Fibroblast of peridontal ligament (primary cell): ENCODE results near the gene POLD4.
"Not testable (repeated sequence)": the region's sequence is repeated elsewhere in the genome, so short reads cannot be mapped to it uniquely, and the experiment has no call there.

Experiments used
- DNase-seq: peaks from one replicate; pipeline ENCODE4 v3.0.0-alpha.2; 2010; ENCODE audit errors: extremely low read depth

POLD4 gene

DNA sequence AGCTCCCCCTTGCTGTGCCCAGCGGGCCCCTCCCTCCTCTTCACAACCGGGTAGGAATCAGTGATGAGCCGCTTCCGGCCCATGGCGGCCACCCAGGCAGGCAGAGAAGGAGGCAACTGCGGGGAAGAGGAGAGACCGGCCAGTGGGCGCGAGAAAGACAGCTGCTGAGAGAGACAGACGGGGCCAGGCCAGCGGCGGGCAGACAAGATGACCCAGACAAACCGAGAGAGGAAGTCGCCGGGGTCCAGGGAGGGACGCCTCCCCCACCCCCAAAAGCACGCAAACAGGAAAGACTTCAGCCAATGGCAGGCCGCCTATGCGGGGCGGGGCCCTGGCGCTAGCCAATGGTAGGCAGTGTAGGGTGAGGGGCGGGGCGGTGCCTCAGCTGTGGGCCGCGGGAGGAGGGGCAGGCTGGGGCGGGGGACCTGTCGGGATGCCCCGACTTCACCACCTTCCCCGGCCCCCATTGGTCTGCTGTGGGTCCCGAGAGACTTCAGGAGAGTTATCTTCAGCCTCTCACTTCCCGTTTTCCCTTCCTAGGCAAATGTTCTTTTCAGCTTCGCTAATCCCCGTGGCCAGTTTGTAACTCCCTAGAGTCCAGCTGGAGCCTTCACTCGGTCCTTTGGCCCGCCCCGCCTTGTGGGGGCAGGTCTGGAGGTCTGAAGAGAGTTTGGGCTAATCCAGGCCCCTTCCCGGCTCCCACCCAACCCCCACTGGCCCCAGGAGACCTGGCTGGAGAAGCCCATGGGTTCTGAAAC is at the start of gene POLD4:
Gene POLD4, minus strand, starts transcription at position 230 of the 758 bp plus-strand sequence. Its CDS starts 147 bp downstream, at position 83.
- DNase-seq, result peak; percentile 84

DNA sequence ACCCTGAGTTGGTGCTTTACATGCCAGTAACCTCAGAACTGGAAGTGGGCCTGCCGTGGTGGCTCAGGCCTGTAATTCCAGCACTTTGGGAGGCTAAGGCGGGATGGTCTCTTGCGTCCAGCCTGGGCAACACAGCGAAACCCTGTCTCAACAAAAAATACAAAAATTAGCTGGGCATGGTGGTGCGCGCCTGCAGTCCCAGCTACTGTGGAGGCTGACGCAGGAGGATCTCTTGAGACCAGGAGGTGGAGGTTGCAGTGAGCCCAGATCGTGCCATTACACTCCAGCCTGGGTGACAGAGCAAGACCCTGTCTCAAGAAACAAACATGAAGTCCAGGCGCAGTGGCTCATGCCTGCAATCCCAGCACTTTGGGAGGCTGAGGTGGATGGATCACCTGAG is 49.7 kb upstream of the POLD4 start:
- DNase-seq, result not testable (repeated sequence)

DNA sequence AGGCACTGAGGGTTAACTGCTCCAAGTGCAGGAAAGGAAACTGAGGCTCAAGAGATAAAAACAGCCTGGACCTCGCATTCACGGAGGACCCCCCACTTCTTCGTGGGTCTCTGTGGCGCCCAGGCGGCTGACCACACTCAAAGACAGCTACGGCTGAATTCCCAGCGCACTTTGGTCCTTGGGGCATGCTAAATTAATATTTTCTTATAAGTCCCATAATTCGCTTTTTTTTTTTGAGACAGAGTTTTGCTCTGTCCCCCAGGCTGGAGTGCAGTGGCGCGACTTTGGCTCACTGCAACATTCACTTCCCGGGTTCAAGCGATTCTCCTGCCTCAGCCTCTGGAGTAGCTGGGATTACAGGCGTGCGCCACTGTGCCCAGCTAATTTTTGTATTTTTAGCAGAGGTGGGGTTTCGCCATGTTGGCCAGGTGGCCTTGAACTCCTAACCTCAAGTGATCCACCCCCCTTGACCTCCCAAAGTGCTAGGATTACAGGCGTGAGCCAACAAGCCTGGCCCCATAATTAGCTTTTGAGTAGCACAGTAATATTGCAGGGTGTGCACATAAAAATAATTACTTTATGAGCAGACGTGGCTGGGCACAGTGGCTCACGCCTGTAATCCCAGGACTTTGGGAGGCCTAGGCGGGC is 49.0 kb upstream of the POLD4 start:
- not testable (repeated sequence) for DNase-seq

DNA sequence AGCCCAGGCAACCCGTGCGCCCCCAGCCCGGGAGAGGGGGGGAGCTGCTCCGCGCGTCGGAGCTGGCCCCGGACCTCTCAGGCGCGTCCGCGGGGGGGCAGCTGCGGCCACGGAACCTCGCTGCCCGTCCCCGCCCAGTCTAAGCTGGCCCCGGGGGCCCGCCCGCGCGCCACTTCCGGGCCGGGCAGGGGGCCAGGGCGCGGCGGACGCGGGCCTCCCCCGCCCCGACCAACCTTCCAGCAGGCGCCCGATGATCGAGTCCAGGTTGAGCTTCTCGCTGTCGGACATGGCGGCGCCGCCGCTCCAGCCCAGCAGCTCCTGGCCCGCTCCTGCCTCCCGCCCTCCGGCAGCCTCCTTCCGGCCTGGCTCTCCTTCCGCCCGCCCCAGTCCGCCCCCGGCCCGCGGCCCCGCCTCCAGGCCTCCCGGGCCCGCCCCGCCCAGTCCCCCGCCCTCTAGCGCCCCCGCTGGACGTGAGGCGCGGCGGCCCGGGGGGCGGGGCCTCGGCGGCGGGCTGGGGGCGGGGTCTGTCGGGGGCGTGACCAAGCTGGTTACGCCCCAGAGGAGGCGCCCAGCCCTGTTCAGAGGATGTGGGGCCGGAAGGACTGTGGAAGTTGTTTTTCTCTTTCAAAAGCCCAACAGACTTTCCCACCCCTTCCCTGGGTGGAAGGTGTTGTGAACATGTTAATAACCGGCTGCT is 48.3 kb upstream of the POLD4 start, which contains the start of gene PPP1CA:
Gene PPP1CA, minus strand, starts transcription at position 364 of the 697 bp plus-strand sequence. Its CDS starts 76 bp downstream, at position 288.
- peak; percentile 80 for DNase-seq

DNA sequence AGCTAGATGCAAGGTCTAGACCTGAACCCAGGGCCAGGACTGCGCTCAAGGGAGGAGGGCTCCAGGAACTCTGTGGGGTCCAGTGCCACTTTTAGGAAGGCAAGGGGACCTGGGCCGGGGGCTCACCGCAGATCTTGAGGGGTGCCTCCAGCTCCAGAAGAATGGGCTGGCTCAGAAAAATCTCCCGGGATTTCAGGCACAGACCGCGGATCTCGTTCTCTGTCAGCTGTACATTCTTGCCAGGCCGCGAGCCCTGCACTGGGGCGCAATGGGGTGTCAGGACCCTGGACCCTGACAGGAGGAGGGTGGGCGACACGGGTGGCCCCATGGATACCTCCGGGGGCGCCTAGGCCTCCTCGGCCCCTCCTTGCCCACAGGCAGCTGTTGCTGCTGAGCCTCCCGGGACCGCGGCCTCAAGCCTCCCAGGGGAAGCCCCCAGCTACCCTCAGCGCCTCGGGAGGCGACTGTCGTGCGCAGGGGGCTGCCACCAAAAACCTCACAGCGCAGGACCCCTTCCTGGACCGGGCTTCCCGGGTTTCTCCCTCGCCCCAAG is 47.7 kb upstream of the POLD4 start:
- DNase-seq, result no peak

DNA sequence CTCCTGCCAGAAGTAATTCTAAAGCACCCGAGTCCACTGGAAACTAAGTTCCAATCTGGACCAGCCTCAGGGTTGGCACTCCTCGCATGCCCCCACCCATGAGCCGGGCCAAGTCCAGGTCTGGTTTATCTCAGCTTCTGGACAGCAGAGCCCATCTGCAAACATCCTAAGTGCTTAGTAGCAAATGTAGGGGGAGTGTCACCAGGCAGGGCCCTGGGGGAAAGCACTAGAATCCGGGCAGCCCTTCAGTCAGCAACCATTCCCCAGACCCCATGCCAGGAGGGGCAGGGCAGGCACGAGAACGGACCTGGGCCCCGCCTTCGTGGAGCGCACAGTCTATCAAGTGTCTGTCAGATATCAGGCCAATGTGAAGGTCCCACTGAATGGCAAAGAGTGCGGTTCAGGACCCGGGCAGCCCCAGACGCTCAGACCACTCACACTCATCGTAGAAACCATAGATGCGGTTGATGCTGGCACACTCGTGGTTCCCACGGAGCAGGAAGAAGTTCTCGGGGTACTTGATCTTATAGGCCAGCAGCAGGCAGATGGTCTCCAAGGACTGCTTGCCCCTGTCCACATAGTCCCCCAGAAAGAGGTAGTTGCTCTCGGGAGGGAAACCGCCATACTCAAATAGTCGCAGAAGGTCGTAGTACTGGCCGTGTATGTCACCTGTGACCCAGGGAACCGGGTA is 47.0 kb upstream of the POLD4 start:
- DNase-seq, result no peak

DNA sequence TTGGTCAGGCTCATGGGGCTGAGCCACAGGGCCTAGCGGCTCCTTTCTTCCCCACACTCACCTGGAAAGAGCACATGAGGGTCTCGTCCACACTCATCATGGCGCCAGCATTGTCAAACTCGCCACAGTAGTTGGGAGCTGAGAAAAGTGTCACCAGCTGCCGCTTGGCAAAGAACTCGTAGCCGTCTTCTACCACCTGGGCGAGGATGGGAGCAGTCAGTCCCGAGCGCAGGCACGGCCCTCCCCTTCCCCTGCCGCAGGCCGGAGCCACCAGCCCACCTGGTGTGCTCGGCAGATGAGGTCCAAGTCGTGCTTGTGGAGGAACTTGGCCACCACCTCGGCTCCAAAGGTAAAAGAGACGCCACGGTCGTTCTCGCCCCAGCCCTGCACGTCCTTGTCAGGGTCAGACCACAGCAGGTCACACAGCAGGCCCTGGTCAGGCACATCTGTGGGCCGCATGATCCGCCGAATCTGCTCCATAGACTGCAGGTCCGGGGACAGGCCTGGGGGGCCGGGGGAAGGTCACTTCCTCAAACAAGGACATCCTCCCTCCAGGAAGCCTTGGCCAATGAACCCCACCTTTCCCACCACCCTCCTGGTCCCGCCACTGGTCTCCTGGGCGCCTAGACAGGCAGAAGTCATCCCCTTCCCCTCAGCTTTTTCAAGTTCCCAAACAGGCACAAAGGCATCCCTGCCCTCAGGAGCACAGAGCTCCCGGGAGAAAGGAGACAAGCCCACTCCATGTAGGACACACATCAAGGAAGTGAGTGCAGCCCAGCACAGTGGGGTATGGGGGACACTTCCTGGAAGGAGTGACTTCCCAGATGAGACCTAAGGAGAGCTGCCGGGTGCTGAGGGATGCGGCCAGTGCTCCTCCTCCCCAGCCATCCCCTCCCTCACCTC is 45.6 kb upstream of the POLD4 start:
- no peak for DNase-seq

DNA sequence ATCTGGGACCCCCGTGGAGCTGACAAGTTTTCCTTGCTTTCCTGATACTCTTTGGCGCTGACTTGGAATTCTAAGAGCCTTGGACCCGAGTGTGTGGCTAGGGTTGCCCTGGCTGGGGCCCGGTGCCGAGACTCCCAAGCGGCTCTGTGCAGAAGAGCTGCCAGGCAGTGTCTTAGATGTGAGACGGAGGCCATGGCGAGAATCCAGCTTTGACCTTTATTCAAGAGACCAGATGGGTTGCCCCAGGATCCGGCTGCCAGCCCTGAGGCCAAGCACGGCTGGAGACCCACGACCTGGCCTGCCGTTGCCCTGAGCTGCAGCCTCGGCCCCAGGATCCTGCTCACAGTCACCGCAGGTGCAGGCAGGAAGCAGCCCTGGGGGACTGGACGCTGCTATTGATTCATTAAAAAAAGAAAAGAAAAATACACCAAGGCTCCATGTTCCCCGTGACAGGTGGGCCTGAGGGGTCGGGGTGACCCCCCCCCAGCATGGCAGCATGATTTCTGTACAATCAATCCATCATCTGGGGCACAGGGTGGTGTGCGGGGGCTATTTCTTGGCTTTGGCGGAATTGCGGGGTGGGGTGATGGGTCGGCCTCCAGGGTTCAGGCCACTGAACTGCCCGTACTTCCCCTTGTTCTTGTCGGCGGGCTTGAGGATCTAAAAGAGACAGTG is 44.8 kb upstream of the POLD4 start:
- DNase-seq, result no peak

DNA sequence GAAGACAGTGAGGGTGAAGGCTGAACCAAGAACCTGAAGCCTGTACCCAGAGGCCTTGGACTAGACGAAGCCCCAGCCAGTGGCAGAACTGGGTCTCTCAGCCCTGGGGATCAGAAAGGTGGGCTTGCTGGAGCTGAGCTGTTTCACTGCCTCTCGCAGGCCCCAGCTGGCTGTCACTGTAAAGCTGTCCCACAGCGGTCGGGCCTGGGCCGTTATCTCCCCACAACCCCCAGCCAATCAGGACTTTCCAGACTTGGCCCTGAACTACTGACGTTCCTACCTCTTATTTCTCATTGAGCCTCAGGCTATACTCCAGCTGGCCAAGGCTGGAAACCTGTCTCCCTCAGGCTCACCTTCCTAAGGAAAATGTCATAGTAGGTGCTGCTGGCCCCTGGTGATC is 44.2 kb upstream of the POLD4 start:
- no peak for DNase-seq

DNA sequence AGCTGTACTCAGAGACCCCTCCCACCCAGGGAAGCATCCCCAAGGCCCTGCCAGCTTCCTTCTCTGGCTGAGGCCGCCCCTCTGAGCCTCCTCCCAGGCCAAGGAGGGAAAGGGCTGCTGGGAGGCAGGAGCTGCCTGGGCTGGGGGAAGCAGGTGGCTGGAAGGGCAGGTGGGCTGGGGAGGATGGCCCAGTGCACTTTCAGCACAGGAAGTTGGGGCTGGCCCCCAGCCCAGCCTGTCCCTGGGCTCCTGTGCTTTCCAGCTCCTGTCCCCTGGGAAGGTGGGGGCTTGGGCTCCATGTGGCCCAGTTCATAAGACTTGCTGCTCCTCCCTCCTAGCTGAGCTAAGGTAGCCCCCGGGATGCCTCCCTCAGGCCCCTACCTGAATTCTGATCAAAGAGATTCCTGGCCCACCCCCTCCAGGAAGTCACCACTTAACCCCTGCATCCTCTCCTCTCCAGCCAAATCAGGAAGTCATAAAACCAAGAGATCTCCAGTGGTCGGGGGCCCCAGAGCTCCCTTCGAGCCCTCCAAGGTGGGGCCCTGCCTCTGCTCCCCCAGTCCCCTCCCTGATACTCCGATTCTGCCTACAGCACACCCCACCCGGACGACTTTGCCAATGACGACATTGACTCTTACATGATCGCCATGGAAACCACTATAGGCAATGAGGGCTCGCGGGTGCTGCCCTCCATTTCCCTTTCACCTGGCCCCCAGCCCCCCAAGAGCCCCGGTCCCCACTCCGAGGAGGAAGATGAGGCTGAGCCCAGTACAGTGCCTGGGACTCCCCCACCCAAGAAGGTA is 43.4 kb upstream of the POLD4 start:
- DNase-seq, result no peak

DNA sequence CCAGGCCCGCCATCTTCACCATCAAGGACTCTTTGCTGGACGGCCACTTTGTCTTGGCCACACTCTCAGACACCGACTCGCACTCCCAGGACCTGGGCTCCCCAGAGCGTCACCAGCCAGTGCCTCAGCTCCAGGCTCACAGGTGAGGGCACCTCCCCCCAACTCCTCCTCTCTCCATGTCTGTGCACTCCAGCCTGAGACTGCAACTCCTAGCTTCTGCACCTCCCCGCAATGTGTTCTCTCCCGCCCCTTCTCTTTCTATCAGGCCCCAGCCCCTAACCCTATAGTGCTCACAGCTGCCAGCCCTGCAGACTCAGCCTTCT is 42.9 kb upstream of the POLD4 start:
- no peak for DNase-seq

DNA sequence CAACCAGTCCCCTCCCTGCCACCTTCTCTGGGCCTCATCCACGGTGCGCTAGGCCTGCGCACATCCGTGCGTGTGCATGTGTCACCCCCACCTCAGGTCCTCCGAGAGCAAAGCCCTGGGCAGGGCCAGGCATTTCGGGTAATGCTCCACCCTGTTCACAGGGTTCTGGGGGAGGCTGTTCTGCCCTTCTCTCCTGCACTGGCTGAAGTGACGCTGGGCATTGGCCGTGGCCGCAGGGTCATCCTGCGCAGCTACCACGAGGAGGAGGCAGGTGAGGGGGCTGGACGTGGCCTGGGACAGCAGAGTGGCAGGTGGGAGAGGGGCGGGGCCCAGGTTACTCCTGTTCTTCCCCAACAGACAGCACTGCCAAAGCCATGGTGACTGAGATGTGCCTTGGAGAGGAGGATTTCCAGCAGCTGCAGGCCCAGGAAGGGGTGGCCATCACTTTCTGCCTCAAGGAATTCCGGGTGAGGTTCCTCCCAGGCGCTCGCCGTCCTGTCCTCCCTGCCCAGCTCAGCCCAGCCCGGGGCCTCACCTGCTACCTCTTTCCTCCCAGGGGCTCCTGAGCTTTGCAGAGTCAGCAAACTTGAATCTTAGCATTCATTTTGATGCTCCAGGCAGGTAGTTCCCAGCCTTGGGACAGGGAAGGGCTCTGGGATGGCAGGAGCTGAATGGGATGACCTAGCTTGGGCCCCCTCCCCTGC is 42.4 kb upstream of the POLD4 start:
- DNase-seq, result no peak

DNA sequence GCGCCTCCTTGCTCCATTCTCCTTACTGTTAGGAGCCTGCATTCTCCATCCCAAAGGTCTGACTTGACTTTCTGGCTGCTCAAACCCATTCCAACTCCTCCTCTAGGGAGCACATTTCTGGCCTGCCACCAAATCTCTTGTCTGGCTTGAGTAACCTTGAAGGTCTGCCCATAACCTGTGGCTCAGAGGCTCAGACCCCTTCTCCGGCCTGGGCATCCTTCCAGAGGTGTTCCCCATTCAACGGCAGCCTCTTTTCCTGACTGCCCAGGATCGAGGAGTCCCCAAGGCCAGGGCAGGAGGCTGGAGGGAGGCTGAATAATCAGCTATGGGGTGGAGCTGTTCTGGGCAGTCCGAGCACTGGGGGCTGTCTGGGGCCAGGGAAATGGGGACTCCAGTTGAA is 40.6 kb upstream of the POLD4 start:
- DNase-seq, result no peak

DNA sequence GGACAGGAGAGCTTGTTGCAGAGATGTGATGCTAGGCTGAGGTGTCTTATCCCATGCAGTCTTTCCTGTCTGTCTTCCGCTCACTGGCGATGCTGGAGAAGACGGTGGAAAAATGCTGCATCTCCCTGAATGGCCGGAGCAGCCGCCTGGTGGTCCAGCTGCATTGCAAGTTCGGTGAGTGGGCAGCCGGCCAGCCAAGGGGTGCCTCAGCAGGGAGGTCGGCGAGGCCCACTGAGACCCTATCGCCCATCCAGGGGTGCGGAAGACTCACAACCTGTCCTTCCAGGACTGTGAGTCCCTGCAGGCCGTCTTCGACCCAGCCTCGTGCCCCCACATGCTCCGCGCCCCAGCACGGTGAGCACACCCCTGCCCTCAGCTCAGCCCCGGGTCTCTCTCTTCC is 40.1 kb upstream of the POLD4 start:
- no peak for DNase-seq

DNA sequence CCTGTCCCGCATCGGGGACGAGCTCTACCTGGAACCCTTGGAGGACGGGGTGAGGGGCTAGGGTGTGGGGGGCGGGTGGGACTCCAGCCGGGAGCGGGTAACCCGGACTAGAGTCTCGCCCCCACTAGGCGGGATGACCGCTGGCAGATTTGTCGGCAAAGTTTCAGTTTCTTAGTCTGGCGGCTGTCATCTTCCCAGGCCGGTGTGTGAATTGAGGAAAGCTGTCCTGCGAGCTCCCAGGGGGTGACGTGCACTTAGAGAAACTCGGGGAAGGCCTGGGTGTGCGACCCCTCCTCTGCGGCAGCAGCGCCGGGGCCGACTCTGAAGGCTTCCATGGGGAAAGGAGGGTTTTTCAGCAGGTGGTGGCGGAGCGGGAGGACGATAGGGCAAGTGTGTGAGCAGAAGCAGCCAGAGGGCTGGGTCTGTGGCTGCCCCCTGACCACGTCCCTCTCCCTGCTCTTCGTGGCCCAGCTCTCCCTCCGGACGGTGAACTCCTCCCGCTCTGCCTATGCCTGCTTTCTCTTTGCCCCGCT is 38.9 kb upstream of the POLD4 start:
- no peak for DNase-seq

DNA sequence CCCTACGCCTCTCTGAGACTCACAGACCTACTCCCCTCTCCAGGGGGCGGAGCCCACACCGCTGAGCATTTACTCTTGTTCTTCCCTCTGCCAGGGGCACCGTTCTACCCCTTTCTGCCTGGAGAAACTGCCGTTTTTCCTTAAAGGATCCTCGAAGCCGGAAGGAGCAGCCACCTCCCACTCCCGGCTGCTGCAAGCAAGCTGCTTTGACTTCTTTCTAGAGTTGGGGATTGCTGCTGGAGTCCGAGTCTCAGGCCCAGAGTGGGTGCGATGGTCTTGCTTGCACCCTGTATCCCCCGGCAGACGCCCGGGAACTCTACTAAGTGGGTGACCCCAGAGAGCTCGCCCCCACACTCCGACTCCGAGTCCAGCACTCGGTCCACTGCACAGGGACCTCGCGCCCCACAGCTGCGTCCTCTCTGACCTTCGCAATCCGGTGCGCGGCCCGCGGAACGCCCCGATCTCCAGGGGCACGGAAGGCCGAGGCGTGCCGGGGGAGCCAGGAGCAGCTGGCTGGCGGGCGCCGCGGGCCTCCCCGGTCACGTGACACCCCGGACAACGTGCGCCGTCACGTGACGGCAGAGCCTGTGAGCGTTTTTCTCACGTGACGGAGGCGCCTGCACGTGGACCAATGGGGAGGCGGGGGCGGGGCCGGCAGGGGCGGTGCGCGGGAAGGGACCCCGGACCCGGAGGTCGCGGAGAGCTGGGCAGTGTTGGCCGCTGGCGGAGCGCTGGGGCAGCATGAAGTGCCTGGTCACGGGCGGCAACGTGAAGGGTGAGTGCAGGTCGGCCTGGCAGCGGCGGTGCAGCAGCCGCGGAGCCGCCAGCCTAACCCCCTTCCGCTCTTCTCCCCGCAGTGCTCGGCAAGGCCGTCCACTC is 38.2 kb upstream of the POLD4 start, which contains the start of gene RAD9A:
Gene RAD9A, plus strand, starts transcription at position 683 of the 879 bp plus-strand sequence. Its CDS starts 59 bp downstream, at position 742.
- DNase-seq, result peak; percentile 87

DNA sequence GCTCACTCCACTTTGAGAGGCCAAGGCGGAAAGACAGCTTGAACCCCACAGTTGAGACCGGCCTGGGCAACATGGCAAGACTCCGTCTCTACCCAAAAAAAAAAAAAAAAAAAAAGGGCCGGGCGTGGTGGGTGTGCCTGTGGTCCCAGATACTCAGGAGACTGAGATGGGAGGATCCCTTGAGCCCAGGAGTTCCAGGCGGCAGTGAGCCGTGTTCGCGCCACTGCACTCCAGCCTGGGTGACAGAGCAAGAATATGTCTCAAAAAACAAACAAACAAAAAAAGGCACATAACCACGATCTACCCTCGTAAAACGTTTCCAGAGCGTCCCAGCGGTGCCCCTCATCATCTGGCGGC is 37.6 kb upstream of the POLD4 start:
- DNase-seq, result no peak

DNA sequence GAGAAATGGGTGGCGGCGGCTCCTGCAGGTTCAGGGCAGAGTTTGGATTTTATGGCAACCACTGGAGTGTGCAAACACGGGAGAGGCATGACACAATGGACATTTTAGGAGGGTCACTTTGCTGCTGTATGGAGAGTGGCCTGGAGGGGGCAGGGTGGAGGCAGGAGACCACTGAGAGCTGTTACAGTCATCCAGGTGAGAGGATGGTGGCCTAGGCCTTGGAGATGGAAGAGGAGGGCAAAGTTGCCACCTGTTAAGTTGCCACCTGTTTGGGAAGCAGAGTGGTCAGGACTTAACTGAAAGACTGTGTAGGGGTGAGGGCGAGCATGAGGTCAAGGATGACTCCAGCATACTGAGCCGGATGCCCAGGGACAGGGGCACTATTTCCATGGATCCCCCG is 36.1 kb upstream of the POLD4 start:
- no peak for DNase-seq
